DOHH2 (cell line): Measurements from ENCODE around the gene CACNA1B.

Source experiments
- H3F3A ChIP-seq: fragments of 200-600 bp; sonication (generic), shearing (Covaris generic); 2 replicates; pipeline ENCODE4 v1.6.0; 2016; ENCODE audit warnings: antibody characterized with exemption, mild to moderate bottlenecking; ENCODE audit not compliant: control insufficient read depth, insufficient read depth
- H3K27ac ChIP-seq: fragments of 200-600 bp; sonication (generic); 2 replicates; pipeline ENCODE4 v1.5.1; 2014; ENCODE audit warnings: low read depth, mild to moderate bottlenecking, low read length, moderate library complexity
- H3K27me3 ChIP-seq: fragments of 200-600 bp; sonication (generic); 2 replicates; pipeline ENCODE4 v1.6.1; 2014; ENCODE audit warnings: mild to moderate bottlenecking, low read length, mixed read lengths; ENCODE audit not compliant: control insufficient read depth
- H3K36me3 ChIP-seq: fragments of 200-600 bp; sonication (generic); 2 replicates; pipeline ENCODE4 v1.6.1; 2014; ENCODE audit warnings: mild to moderate bottlenecking, low read length, moderate library complexity, mixed read lengths; ENCODE audit not compliant: control insufficient read depth
- H3K4me1 ChIP-seq: fragments of 200-600 bp; sonication (generic); 2 replicates; pipeline ENCODE4 v1.6.1; 2014; ENCODE audit warnings: mild to moderate bottlenecking, low read length, mixed read lengths; ENCODE audit not compliant: control insufficient read depth
- H3K4me2 ChIP-seq: fragments of 200-600 bp; sonication (generic); 2 replicates; pipeline ENCODE4 v1.6.0; 2014; ENCODE audit warnings: mild to moderate bottlenecking, low read length, moderate library complexity
- H3K4me3 ChIP-seq: fragments of 200-600 bp; sonication (generic); 2 replicates; pipeline ENCODE4 v1.5.1; 2014; ENCODE audit warnings: mild to moderate bottlenecking, low read length, mixed read lengths
- H3K79me2 ChIP-seq: fragments of 200-600 bp; sonication (generic); 2 replicates; pipeline ENCODE4 v1.6.1; 2014; ENCODE audit warnings: mild to moderate bottlenecking, low read length, mixed read lengths; ENCODE audit not compliant: control insufficient read depth
- H3K9me2 ChIP-seq: fragments of 200-600 bp; sonication (generic); replicated peaks from 2 replicates; pipeline ENCODE4 v1.6.1; 2014; ENCODE audit warnings: mild to moderate bottlenecking, low read length, mixed read lengths; ENCODE audit not compliant: control insufficient read depth
- H3K9me3 ChIP-seq: fragments of 200-600 bp; sonication (generic); 2 replicates; pipeline ENCODE4 v1.6.1; 2014; ENCODE audit warnings: antibody characterized with exemption, low read length, mixed read lengths; ENCODE audit not compliant: control insufficient read depth, insufficient read depth
- H4K20me1 ChIP-seq: fragments of 200-600 bp; sonication (generic); 2 replicates; pipeline ENCODE4 v1.6.0; 2014; ENCODE audit warnings: low read depth, mild to moderate bottlenecking, antibody characterized with exemption, low read length, moderate library complexity; ENCODE audit not compliant: control insufficient read depth, insufficient read depth
- EZH2phosphoT487 ChIP-seq: fragments of 200-600 bp; sonication (generic); IDR thresholded peaks from 2 replicates; pipeline ENCODE4 v1.6.1; 2017; ENCODE audit warnings: borderline replicate concordance, mild to moderate bottlenecking, antibody characterized with exemption, low read length, moderate library complexity, mixed read lengths
- TF ChIP-seq, protein P1 (sequence below): fragments of 200-600 bp; sonication (generic); IDR thresholded peaks from one replicate; pipeline ENCODE4 v1.5.1; 2014; ENCODE audit warnings: antibody characterized with exemption, mild to moderate bottlenecking, low read depth, low read length; ENCODE audit not compliant: poor library complexity, severe bottlenecking

The CACNA1B gene

GRCh38 chr9:138040446-138041430, 163.2 kb downstream of the CACNA1B start:
- Histone ChIP-seq H3K4me1 (no peaks in the 10 kb centered on the region), H3K36me3 (no peaks in the 10 kb centered on the region), H3K4me3 (no peak overlapping the region), H3K79me2 (no peaks in the 10 kb centered on the region), H4K20me1 (no peaks in the 10 kb centered on the region), H3K27me3 (no peaks in the 10 kb centered on the region), H3K27ac (no peak overlapping the region), H3F3A (no peaks in the 10 kb centered on the region), H3K4me2 (no peak overlapping the region), H3K9me3 (no peaks in the 10 kb centered on the region), H3K9me2 (no peaks in the 10 kb centered on the region)
- TF ChIP-seq, protein P1, sequence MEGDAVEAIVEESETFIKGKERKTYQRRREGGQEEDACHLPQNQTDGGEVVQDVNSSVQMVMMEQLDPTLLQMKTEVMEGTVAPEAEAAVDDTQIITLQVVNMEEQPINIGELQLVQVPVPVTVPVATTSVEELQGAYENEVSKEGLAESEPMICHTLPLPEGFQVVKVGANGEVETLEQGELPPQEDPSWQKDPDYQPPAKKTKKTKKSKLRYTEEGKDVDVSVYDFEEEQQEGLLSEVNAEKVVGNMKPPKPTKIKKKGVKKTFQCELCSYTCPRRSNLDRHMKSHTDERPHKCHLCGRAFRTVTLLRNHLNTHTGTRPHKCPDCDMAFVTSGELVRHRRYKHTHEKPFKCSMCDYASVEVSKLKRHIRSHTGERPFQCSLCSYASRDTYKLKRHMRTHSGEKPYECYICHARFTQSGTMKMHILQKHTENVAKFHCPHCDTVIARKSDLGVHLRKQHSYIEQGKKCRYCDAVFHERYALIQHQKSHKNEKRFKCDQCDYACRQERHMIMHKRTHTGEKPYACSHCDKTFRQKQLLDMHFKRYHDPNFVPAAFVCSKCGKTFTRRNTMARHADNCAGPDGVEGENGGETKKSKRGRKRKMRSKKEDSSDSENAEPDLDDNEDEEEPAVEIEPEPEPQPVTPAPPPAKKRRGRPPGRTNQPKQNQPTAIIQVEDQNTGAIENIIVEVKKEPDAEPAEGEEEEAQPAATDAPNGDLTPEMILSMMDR, result no peak
- no peak for TF ChIP-seq EZH2phosphoT487

DNA sequence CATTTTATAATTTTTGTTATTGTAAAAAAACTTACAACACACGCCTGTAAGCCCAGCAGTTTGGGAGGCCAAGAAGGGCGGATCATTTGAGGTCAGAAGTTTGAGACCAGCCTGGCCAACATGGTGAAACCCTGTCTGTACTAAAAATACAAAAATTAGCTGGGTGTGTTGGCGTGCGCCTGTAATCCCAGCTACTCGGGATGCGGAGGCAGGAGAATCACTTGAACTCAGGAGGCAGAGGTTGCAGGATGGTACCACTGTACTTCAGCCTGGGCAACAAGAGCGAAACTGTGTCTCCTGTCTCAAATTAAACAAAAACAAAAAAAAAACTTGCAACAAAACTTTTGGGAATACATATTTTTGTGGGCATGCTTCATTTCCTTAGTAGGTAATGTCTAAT, 164.6 kb downstream of the CACNA1B start:
- H3K27me3 ChIP-seq, result no peaks in the 10 kb centered on the region
- no peaks in the 10 kb centered on the region for H3K36me3 ChIP-seq
- no peak for TF ChIP-seq EZH2phosphoT487
- TF ChIP-seq, protein P1, result no peak

DNA sequence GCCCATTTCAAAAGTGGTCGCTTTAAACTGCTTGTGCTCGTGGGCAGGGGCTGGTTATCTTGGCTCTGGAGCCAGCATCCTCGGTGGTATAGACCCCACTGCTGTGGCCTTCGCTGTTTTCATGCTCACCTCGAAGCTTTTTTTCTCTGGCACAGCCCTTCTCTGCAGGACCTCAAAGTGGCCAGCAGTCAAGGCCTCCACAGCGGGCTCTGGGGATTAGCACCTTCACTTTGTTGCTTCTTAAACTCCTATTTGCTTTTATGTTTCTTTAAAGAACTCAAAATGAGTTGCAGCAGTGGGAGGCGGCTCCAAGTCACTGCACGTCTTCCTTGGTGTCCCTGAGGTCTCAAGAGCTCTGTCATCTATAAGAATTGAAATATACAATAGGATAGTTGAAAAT, 165.1 kb downstream of the CACNA1B start:
- H3K79me2 ChIP-seq, result no peaks in the 10 kb centered on the region
- no peaks in the 10 kb centered on the region for H3K36me3 ChIP-seq
- no peaks in the 10 kb centered on the region for H4K20me1 ChIP-seq
- H3K4me1 ChIP-seq, result no peaks in the 10 kb centered on the region
- H3K9me3 ChIP-seq, result no peaks in the 10 kb centered on the region
- no peak overlapping the region for H3K4me3 ChIP-seq
- H3F3A ChIP-seq, result no peaks in the 10 kb centered on the region
- H3K27me3 ChIP-seq, result no peaks in the 10 kb centered on the region
- no peak overlapping the region for H3K4me2 ChIP-seq
- TF ChIP-seq EZH2phosphoT487, result no peak
- TF ChIP-seq, protein P1, result no peak
- H3K9me2 ChIP-seq, result no peaks in the 10 kb centered on the region
- no peak overlapping the region for H3K27ac ChIP-seq

More for the DNA sequence above, 164.6 kb downstream of the CACNA1B start:
- no peak overlapping the region for H3K4me3 ChIP-seq
- no peaks in the 10 kb centered on the region for H3K9me2 ChIP-seq
- no peaks in the 10 kb centered on the region for H3K4me1 ChIP-seq
- no peak overlapping the region for H3K27ac ChIP-seq
- H3F3A ChIP-seq, result no peaks in the 10 kb centered on the region
- no peaks in the 10 kb centered on the region for H3K79me2 ChIP-seq
- no peaks in the 10 kb centered on the region for H4K20me1 ChIP-seq
- H3K4me2 ChIP-seq, result no peak overlapping the region
- H3K9me3 ChIP-seq, result no peaks in the 10 kb centered on the region
